Measurements from ENCODE around the gene CST11.
"Not testable (repeated sequence)": the region's sequence is repeated elsewhere in the genome, so short reads cannot be mapped to it uniquely, and the experiment has no call there.

The CST11 gene, protein sequence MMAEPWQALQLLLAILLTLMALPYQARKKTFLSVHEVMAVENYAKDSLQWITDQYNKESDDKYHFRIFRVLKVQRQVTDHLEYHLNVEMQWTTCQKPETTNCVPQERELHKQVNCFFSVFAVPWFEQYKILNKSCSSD

DNA sequence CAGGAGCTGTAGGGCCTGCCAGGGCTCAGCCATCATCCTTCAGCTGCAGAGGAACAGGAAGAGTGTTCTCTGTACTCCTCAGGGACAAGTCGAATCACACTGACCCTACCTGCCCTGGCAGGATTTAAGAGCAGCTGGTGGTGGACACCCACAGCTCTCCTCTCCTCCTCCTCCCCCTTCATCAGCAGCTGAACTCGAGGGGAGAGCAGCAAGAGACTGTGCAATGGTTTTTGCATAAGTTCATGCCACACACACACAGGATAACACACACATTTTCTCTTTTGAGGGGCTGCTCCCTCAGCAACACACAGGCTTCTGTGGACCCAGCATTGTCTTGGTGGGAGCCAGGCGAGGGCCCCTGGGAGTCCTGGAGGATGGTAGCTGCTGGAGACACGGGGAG lies at the start of gene CST11:
Gene CST11 (minus strand): TSS at position 101 of the 400 bp plus-strand sequence. CDS start 65 bp downstream, at position 36.
- DNase-seq = no peak

DNA sequence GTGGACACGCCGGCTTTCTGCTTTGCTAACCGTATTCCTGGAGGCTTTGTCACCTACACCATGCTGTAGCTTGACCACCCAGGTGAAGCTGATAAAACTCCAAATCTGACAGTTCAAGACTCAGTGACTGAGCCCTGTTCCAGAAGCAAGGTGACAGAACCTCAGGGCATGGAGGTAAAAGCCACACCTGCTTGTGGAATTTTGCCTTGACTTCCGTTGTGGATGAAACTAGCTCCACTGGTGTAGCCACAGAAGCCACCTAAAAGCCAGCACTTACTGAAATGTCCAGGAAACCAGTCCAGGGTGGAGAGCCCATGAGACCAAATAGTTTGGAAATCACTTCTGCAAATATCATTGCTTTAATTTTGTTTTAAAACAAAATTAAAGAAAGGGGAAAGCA lies 49.2 kb upstream of the CST11 start:
- no peak for DNase-seq

DNA sequence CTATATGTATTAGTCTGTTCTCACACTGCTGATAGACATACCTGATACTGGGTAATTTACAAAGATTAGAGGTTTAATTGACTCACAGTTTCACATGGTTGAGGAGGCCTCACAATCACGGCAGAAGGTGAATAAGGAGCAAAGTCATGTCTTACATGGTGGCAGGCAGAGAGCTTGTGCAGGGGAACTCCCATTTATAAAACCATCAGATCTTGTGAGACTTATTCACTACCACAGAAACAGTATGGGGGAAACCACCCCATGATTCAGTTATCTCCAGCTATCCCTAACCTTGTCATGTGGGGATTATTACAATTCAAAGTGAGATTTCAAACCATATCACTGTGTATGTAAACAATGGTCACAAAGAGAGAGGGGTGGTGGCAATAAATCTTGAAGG lies 44.9 kb upstream of the CST11 start:
- DNase-seq = no peak

DNA sequence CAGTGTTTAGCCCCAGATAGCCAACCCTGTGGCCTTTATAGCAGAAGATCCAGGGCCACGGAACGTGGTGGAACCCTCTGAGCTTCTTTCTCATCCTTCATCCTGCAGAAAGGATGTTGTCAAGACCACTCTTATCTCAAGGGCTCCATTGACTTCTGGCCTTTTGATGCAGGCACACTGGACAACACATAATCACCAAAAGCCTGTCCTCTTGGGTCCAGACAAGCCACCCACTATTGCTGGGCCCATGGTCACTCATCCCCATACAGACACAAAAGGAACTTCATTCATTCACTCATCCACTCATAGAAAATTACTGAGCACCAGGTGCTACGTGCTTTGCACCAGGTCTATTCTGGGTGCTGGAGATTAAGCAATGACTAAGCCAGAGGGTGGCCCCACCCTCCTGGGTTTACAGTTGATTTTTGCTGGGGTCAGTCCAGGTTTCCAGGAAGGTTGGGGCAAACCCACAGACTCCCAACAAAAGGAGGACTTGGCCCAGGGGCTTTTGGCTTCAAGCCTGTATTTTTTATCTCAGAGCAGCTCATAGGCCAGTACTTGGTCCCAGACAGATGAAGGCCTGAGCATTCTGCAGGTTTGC lies 40.6 kb upstream of the CST11 start:
- no peak for DNase-seq

DNA sequence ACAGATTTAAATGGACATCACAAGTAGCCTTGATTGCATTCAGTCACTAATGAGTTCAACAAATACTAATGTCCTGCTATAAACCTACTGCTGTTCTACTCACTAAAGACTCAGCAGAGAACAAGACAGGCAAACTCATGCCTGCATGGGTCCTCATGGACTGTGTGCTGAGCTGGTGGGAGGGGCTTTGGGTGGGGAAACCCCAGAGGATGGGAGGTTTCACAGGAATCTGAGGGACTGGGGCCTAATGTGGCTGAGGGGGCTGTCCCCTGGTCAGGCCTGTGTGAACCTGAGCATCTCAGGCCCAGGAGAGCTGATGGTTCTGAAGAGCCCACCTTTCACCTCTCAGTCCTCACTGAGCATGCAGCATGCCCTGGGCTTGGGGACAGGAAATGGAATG lies 39.6 kb upstream of the CST11 start:
- no peak for DNase-seq

DNA sequence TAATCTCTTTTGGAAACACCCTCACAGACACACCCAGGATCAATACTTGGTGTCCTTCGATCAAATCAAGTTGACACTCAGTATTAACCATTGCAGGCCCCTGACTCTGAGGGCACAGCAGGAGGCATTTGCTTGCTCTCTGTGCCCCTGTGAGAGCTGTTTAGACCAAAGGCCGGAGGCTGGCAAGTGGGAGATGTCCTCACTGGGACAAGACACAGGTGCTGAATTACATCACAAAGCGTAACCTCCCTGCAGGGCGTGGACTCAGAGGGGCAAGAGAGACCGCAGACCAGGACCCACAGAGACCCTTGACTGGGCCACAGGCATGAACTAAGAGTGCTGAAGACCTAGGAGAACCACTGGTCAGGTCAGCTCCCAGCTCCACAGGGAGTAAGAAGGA lies 38.1 kb upstream of the CST11 start, which contains the start of gene CST8:
Gene CST8 (plus strand): TSS at position 301 of the 400 bp plus-strand sequence. CDS start 551 bp downstream, outside the sequence.
- DNase-seq = no peak

DNA sequence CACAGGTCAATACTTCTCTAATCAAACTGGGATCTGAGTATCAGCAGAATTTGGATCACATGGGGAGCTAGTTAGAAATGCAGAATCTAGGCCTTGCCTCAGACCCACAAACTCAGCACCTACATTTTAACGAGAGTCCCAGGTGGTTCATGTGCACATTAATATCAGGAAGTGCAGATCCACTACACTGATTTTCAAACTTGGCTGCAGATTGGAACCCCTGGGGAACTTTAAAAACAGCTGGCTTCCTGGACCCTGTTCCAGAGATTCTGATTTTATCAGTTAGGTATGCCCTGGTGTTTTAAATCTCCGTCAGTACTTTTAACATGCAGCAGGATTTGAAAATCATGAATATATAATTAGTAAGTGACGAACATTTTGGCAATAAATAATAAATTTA lies 36.3 kb upstream of the CST11 start:
- no peak for DNase-seq

DNA sequence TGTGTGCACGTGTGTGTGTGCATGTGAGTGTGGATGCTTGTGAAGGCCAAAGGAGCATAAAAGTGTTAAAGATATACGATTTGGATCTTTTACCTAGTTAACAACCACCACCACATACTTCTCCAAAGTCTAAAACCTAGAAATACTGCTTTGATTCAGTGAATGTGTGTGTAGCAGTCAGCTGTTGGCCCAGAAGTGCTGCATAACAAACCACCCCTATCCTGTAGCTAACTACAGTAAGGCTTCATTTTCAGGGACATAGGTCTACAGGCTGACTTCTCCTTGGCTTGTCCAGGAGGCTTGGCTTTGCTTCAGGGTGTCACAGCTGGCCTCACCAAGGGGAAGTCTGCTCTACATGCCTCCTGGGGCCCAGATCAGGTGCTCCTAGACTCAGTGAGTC lies 35.8 kb upstream of the CST11 start:
- no peak for DNase-seq

DNA sequence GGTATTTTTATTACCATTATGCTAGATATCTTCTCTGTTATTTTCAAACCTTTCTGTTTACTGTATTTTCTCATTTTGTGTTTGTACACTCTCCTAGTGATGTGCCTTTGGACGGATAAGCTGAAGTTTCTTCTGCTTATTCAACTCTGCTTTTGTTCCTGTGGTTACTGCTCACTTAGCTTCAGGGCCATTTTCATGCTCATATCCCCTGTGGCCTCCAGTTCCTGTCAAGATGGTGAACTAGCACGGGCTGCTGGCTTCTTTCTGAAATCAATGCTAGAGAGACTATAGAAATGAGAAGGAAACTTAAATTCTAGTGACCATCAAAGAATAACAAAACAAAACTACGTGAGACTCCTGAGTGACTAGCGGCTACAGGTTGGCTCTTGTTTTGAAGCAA lies 31.4 kb upstream of the CST11 start:
- DNase-seq = no peak

DNA sequence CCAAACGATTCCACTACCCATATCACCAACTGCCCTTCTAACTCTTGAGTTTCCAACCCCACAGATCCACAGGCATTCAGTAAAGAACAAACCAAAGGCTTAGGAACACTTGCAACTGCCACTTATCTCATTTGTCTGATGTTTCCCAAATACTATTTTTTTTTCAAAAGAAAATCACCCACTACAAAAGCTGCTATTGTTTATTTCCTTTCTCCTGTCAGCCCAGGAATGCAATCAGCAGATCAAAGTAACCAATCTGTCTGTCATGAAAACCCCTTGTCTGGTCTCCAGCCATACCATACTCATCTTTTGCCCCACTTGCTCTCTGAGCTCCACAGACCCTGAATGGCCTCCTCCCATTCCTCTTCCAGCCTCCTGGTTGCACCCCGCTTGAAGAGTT lies 29.5 kb upstream of the CST11 start:
- DNase-seq = no peak

DNA sequence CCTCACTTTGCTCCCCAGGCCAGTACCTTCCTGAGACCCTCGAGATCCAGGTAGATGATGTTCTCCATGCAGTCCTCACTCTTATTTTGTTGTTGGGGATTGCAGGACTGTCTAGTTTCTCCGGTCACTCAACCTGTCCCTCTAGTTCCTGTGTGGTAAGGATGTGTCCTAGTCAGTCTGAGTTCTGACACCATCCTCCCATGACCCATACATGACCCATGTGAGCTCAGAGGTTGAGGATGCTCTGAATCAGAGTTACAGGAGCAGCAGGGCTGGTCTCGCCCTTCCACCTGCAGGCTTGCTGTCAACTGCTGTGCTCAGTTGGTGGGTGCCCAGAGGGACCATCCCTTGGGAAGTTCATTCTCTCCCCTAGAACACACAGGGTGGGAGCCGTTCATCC lies 26.4 kb upstream of the CST11 start:
- DNase-seq = no peak

DNA sequence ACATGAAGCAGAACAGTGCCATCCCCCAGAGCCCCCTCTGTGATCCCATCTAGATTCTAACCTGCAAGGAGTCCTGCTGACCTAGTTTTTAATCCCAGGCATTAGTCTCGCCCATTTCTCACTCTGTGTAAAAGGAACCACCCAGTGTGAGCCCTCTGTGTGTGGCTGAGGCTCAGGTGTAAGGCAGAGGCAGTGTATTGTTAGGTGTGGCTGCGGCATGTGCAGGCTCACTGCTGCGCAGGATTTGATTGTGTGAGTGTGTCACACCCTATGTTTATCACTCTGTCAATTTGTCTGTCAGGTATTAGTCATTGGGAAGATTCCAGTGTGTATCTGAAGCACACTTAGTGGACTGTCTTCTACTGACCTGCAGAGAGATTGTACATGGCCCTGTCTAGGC lies 24.5 kb upstream of the CST11 start:
- DNase-seq = no peak

DNA sequence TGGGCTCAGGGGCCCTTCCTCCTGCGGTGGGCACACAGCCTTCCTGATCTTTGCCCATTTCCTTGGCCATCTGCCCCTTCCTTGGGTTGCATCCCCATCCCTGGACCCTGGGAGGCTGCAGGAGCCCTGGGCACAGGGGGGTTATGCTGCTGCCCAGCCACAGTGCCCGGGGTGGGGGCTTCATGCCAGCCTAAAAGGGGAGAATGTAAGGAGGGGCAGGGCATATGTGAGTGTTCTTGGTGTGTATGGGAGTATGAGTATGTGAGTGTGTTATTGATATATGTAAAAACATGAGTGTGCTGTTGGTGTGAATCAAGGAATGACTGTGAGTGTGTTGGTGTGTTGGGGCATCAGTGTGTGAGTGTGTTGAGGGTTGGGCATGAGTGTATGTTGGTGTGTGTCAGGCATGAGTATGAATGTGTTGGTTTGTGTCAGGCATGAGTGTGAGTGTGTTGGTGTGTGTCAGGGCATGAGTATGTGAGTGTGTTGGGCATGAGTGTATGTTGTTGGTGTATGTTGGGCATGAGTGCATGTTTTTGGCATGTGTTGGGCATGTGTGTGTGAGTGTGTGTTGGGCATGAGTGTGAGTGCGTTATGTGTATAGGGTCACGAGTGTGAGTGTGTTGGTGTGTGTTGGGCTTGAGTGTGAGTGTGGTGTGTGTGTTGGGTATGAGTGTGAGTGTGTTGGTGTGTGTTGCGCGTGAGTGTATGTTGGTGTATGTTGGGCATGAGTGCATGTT lies 23.5 kb upstream of the CST11 start:
- DNase-seq = no peak

DNA sequence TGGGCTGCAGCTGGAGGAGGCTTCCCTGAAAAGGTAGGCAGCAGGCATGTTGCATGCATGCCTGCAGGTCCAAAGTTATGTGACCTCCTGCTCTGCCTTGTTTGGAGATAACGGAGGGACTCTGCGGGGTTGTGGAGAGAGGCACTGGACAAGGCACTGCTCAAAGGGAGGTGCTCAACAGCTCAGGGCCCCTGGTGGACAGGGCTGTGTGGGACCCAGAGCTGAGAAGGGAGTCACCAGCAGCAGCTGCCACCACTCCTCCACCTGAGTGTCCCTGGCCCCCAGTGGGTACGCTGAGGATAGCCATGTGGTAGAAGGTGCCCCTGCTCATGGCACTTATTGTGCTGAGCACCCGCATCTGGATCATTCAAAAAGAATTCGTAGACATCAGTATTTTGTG lies 22.7 kb upstream of the CST11 start:
- no peak for DNase-seq

DNA sequence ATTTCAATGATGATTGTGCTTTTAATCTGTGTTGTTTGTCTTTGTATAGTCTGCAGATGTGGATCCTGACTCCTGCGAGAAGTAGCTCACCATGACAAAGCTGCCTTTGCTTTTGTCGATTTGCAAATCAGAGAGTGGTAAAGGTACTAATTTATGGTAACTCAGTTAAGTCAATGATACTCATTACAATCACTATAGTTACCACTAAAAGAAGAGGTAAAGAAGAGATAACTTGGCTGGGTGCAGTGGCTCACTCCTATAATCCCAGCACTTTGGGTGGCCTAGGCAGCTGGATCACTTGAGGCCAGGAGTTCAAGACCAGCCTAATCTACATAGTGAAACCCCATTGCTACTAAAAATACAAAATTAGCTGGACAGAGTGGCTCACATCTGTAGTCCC lies 20.6 kb upstream of the CST11 start:
- not testable (repeated sequence) for DNase-seq

DNA sequence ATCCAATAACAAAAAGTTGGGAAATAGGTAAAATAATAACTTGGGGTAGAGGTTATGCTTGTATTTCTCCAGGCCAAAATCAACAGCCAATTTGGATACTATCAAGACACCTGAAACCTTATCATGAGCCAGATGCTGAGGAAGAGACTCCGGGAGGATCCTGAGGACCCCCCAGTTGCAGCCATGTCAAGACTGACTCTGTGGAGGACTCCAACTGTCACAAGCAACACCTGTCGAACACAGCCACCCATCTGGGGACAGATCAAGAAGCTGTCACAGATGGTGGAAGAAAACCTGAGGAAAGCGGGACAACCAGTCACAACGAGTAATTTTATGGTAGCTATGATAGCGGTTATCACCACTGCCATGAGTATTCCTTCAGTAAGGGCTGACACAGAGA lies 19.6 kb upstream of the CST11 start:
- not testable (repeated sequence) for DNase-seq

DNA sequence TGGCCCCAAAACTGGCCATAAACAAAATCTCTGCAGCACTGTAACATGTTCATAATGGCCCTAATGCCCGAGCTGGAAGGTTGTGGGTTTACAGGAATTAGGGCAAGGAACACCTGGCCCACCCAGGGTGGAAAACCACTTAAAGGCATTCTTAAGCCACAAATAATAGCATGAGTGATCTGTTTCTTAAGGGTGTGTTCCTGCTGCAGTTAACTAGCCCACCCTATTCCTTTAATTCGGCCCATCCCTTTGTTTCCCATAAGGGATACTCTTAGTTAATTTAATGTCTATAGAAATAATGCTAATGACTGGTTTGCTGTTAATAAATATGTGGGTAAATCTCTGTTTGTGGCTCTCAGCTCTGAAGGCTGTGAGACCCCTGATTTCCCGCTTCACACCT lies 14.3 kb upstream of the CST11 start:
- not testable (repeated sequence) for DNase-seq

DNA sequence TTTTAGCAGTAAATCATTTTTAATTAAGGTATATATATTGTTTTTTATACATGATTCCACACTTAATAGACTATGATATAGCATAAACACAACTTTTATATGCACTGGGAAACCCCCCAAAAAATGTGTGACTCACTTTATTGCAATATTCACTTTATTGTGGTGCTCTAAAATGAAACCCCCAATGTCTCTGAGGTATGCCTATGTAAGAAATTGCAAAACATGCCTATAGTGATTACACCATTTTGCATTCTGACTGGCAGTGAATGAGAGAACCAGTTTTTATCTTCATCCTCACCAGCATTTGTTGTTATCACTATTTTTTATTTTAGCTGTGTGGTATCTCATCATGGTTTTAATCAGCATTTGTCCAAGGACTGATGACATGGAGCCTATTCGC lies 8.5 kb upstream of the CST11 start:
- no peak for DNase-seq

DNA sequence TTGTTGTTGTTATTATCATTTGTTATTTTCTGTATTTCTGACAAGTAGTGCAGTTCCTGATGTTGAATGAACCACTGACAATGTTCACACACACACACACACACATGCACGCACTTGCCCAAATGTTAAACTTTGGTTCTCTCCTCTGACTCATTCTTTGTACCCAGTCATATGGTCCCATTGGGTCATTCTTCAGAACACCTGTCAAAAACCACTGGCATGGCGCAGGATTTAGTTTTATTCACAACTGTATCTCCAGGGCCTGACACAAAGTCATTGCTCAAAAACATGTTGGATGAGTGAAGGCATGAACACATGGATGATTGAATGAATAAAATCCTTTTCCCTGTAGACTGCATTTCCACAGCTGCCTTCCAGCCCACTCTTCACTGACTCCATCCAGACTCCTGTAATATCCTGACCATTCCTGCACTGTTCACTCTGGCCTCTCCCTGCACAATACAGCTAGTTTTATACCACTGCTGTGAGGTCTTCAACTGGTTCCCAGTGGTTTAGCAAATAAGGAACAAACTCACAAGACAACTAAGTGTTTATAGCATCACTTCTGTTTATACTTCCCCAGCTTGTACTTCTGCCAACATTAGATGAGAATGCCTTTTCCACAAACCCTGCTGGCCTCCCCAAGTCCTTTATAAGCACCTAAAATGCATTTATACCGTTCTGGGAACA lies 6.9 kb upstream of the CST11 start:
- DNase-seq = no peak

DNA sequence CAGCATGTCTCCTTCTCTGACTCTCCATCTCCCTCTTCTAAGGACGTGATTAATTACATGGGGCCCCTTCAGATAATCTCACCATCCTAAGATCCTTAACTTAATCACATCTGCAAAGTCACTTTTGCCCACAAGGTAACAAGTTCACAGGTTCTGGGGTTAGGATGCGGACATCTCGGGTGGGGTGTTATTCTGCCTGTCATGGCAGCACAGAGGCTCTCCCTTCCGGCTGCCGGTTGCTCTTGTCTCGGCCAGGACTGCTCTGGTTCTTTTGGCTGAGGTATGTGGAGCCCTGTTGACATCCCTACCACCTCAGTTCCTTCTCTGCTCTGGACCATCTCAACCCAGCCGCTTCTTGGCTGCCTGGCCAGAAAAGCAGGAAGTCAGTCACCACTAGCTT lies 4.2 kb upstream of the CST11 start:
- no peak for DNase-seq

DNA sequence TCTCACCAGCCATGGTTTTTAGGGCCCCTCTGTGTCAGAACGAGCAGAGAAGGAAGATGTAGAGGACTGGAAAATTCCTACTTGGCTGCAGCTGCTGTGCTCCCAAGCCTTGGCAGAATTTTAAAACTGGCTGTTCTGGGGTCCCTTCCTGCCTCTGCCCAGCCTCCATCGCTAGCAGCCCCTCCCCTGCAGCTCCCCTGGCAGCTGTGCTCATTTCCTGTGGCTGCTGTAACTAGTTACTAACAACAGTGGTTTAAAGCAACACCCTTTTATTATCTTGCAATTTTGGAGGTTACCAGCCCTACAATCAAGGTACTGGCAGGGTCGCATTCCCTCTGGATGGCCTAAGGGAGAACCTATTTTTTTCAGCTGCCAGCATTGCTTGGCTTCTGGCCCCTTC lies 3.7 kb upstream of the CST11 start:
- DNase-seq = no peak

DNA sequence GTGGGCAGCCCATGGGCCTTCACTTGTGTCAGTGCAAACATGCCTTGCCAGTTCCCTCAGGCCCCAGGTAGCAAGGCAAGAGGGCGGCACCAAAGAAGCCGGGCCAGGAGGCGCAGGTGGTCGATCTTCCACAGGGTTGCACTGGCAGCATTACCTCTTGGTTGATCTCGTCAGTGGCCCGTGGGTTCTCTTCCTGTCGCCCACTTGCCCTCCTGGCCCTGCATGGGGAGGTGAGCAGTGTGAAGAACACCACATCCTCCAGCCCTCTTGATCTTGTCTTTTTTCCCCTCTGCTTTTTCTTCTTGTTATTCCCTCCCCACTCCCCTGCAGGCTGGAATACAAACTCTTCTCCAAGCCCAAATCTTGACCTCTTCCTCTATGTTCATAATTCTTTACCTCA lies 3.0 kb upstream of the CST11 start:
- no peak for DNase-seq

DNA sequence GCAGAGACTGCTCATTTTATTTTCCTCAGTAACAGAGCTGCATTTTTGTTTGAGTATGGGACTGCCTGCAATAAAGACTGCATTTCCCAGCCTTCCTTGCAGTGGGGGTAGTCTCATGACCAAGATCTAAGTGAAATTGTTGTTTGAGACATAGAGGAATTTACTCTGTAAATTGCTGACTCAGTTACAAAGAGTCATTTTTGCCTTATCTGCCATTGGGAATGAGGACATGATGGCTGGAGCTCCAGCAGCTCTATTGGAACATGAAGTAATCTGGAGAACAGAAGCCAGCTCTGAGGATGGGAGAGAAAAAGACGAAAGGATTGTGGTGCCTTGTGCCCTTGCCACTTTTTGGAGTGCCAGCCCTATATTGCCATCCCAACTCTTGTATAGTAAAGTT lies 2.1 kb upstream of the CST11 start:
- DNase-seq = no peak
